OCI-LY1 (cell line): ENCODE results near the gene GRAMD1A.

Experiments
- H2AFZ ChIP-seq: fragments of 200-600 bp; sonication (generic), shearing (Covaris generic); 2 replicates; pipeline ENCODE4 v1.6.0; 2014; ENCODE audit warnings: antibody characterized with exemption, mild to moderate bottlenecking, low read length
- H3F3A ChIP-seq: fragments of 200-600 bp; sonication (generic), shearing (Covaris generic); 2 replicates; pipeline ENCODE4 v1.6.0; 2014; ENCODE audit warnings: mild to moderate bottlenecking, antibody characterized with exemption, low read length, moderate library complexity; ENCODE audit not compliant: insufficient read depth
- H3K27ac ChIP-seq: fragments of 200-600 bp; sonication (generic); 2 replicates; pipeline ENCODE4 v1.5.1; 2014; ENCODE audit warnings: low read length, mixed run types, mild to moderate bottlenecking, low read depth; ENCODE audit not compliant: poor library complexity, severe bottlenecking
- H3K27me3 ChIP-seq: fragments of 200-600 bp; sonication (generic); 2 replicates; pipeline ENCODE4 v1.6.0; 2014; ENCODE audit warnings: antibody characterized with exemption, mild to moderate bottlenecking, low read length, moderate library complexity; ENCODE audit not compliant: insufficient read depth
- H3K36me3 ChIP-seq: fragments of 200-600 bp; sonication (generic); 2 replicates; pipeline ENCODE4 v1.6.1; 2014; ENCODE audit warnings: mild to moderate bottlenecking, antibody characterized with exemption, low read length, moderate library complexity, mixed read lengths; ENCODE audit not compliant: insufficient read depth
- H3K4me1 ChIP-seq: fragments of 200-600 bp; sonication (generic); 2 replicates; pipeline ENCODE4 v1.5.1; 2014; ENCODE audit warnings: mild to moderate bottlenecking, low read length, moderate library complexity; ENCODE audit not compliant: insufficient read depth, severe bottlenecking
- H3K4me2 ChIP-seq: fragments of 200-600 bp; sonication (generic), shearing (Covaris generic); 2 replicates; pipeline ENCODE4 v1.6.1; 2014; ENCODE audit warnings: low read length
- H3K4me3 ChIP-seq: fragments of 200-600 bp; sonication (generic); 2 replicates; pipeline ENCODE4 v1.5.1; 2014; ENCODE audit warnings: low read length, low read depth, mild to moderate bottlenecking, mixed read lengths; ENCODE audit not compliant: poor library complexity, severe bottlenecking
- H3K79me2 ChIP-seq: fragments of 200-600 bp; shearing (Covaris generic); 2 replicates; pipeline ENCODE4 v1.6.1; 2016; ENCODE audit warnings: mixed run types, low read length, mixed read lengths; ENCODE audit not compliant: insufficient read depth
- H3K9ac ChIP-seq: fragments of 200-600 bp; sonication (generic), shearing (Covaris generic); 2 replicates; pipeline ENCODE4 v1.6.1; 2014; ENCODE audit warnings: mild to moderate bottlenecking, low read length, mixed read lengths
- H3K9me2 ChIP-seq: fragments of 200-600 bp; sonication (generic), shearing (Covaris generic); 2 replicates; pipeline ENCODE4 v1.6.1; 2014; ENCODE audit warnings: low read depth, mild to moderate bottlenecking, low read length, mixed read lengths
- H3K9me3 ChIP-seq: fragments of 200-600 bp; shearing (Covaris generic); 2 replicates; pipeline ENCODE4 v1.6.1; 2014; ENCODE audit warnings: low read length, mixed read lengths
- H4K20me1 ChIP-seq: fragments of 200-600 bp; sonication (generic), shearing (Covaris generic); 2 replicates; pipeline ENCODE4 v1.6.0; 2016; ENCODE audit warnings: mild to moderate bottlenecking, low read length; ENCODE audit not compliant: insufficient read depth
- CTCF ChIP-seq: fragments of 200-600 bp; sonication (generic), shearing (Covaris generic); IDR thresholded peaks from 2 replicates; pipeline ENCODE4 v1.5.1; 2017; ENCODE audit warnings: mild to moderate bottlenecking, antibody characterized with exemption, low read length, moderate library complexity, mixed read lengths
- EZH2 ChIP-seq: fragments of 200-600 bp; sonication (generic), shearing (Covaris generic); IDR thresholded peaks from 2 replicates; pipeline ENCODE4 v1.8.0; 2017; ENCODE audit warnings: borderline replicate concordance, mixed run types, mild to moderate bottlenecking, antibody characterized with exemption, low read length, moderate library complexity, mixed read lengths

GRAMD1A gene

GRCh38 chr19:34998777-34999497 is 1.2 kb upstream of the GRAMD1A start:
- H3K27ac ChIP-seq: no peak overlapping the region

DNA sequence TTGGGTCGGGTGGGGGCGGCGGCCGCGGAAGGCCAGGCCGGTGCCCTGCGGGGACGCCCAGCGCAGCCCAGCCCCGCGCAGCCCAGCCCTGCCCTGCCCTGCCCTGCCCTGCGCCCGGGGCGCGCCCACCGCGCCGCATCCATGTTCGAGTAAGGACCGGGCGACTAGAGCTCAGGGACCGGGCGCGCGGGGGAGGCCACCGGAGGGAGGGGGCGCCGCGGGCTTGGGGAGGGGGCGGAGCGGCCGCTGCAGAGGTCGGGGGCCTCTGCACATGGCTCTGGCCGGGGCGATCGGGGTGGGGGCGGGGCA is 169 bp downstream of the GRAMD1A start:
- Histone ChIP-seq H3K79me2 (peaks cover 28% of the 10 kb centered on the region), H3K9me3 (no peaks in the 10 kb centered on the region), H3K4me3 (peak overlapping the region; percentile 86), H3K4me2 (peak overlapping the region; percentile 93), H3K27ac (peak overlapping the region; percentile 84), H3F3A (no peaks in the 10 kb centered on the region), H4K20me1 (no peaks in the 10 kb centered on the region), H3K9me2 (no peaks in the 10 kb centered on the region), H3K4me1 (peaks cover 53% of the 10 kb centered on the region), H2AFZ (no peak overlapping the region), H3K9ac (peak overlapping the region; percentile 91), H3K27me3 (no peaks in the 10 kb centered on the region), H3K36me3 (peaks cover 27% of the 10 kb centered on the region)
- TF ChIP-seq EZH2 (no peak), CTCF (no peak)

More at GRCh38 chr19:34998777-34999497, 1.2 kb upstream of the GRAMD1A start:
- no peaks in the 10 kb centered on the region for H3F3A ChIP-seq
- H3K27me3 ChIP-seq: peaks cover 5% of the 10 kb centered on the region; the same call in 1 of the 2 replicates
- peak overlapping the region; percentile 93; the same call in 1 of the 2 replicates for H3K4me2 ChIP-seq
- no peaks in the 10 kb centered on the region for H3K9me3 ChIP-seq
- no peaks in the 10 kb centered on the region for H4K20me1 ChIP-seq
- no peaks in the 10 kb centered on the region for H3K9me2 ChIP-seq
- H3K4me3 ChIP-seq: peak overlapping the region; percentile 86
- no peak overlapping the region for H2AFZ ChIP-seq
- H3K36me3 ChIP-seq: peaks cover 17% of the 10 kb centered on the region; the same call in 1 of the 2 replicates
- TF ChIP-seq CTCF (no peak), EZH2 (no peak)
- H3K4me1 ChIP-seq: peaks cover 52% of the 10 kb centered on the region
- H3K9ac ChIP-seq: no peak overlapping the region; the same call in 1 of the 2 replicates
- H3K79me2 ChIP-seq: peaks cover 22% of the 10 kb centered on the region

DNA sequence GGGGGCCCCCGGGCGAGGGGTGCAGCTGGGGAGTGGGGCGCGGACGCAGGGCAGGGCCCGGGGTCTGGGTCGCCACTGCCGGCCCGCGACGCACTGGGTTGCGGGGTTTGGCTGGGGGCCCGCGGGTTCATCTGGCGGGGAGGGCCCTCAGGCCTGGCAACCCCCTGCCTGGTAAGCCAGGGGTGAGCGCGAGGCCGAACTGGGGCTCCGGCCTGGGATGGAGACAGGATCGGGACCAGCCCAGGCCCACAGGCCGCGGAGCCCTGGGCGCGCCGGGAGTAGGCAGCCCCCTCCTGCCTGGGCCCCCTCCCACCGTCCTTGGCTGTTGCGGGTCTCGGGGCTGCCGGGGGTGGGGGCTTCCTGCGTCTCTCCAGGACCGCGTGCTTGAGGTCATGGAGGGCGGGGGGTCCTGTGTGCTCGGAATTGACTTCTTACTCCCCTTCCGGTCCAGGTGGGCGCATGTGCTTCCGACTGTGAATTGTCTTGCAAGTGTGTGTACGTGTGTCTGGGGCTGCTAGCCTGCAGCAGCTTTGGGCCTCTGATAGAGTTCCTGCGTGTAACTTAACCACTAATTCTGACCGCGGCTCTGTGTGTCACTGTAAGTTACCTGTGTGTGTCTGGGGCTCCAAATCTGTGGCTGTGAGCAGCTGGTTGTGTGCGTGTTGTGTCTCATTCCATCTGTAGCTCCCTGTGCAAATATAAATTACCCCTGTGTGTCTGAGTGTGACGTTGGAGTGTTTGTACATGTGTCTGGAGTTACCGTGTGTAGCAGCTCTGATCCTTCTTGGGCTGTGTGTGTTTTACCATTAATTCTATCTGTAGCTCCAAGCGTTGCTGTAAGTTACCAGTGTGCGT is 751 bp downstream of the GRAMD1A start:
- peak overlapping the region; percentile 84 for H3K27ac ChIP-seq
- TF ChIP-seq CTCF: no peak
- TF ChIP-seq EZH2: no peak
- H2AFZ ChIP-seq: no peak overlapping the region
- H3K4me2 ChIP-seq: peak overlapping the region; percentile 93
- no peaks in the 10 kb centered on the region for H3K9me2 ChIP-seq
- peaks cover 53% of the 10 kb centered on the region for H3K4me1 ChIP-seq
- peak overlapping the region; percentile 91 for H3K9ac ChIP-seq
- H3F3A ChIP-seq: no peaks in the 10 kb centered on the region
- H4K20me1 ChIP-seq: no peaks in the 10 kb centered on the region
- H3K27me3 ChIP-seq: no peaks in the 10 kb centered on the region
- H3K36me3 ChIP-seq: peaks cover 33% of the 10 kb centered on the region
- peak overlapping the region; percentile 86 for H3K4me3 ChIP-seq
- H3K9me3 ChIP-seq: no peaks in the 10 kb centered on the region
- H3K79me2 ChIP-seq: peaks cover 28% of the 10 kb centered on the region
